Tibial artery (tissue), 4 donors: ENCODE data around the gene BORCS8.
A peak's percentile ranks its signal among the peaks of the same experiment; 100 is the strongest.

Experiments used
- DNase-seq, 2 donors: peaks; one replicate each; pipeline ENCODE4 v3.0.0-alpha.2; 2019
- H3K27ac ChIP-seq, 2 donors: fragments of 200-600 bp; sonication (generic) in 1 of 2; 1 replicate in 1 of 2; 2 replicates in 1 of 2; pipeline ENCODE4 v1.5.1; 2018 to 2019; ENCODE audit warnings: mild to moderate bottlenecking in 1 of 2
- H3K27me3 ChIP-seq, 2 donors: fragments of 200-600 bp; sonication (generic) in 1 of 2; one replicate each; pipeline versions ENCODE4 v1.5.1 to v1.6.0; 2016 to 2019
- H3K36me3 ChIP-seq, 3 donors: fragments of 200-600 bp; sonication (generic) in 2 of 3; one replicate each; pipeline ENCODE4 v1.5.1; 2016 to 2019; ENCODE audit warnings: mild to moderate bottlenecking in 2 of 3
- H3K4me1 ChIP-seq, 4 donors: fragments of 200-600 bp; sonication (generic) in 2 of 4; 1 replicate in 3 of 4; 2 replicates in 1 of 4; pipeline ENCODE4 v1.5.1; 2016 to 2019
- H3K4me3 ChIP-seq, 2 donors: fragments of 200-600 bp; sonication (generic) in 1 of 2; 1 replicate in 1 of 2; 2 replicates in 1 of 2; pipeline ENCODE4 v1.5.1; 2018 to 2019; ENCODE audit warnings: mild to moderate bottlenecking in 2 of 2
- H3K9me3 ChIP-seq, 3 donors: fragments of 200-600 bp; sonication (generic) in 1 of 3; one replicate each; pipeline ENCODE4 v1.5.1; 2016 to 2019
- CTCF ChIP-seq, 2 experiments: fragments of 200-600 bp in 1 of 2; fragments of 450-650 bp in 1 of 2; IDR thresholded peaks; one replicate each; pipeline ENCODE4 v1.5.1; 2017 to 2019; ENCODE audit warnings: antibody characterized with exemption in 2 of 2, mild to moderate bottlenecking in 1 of 2, moderate library complexity in 1 of 2
- intact Hi-C: fragments of 100-400 bp; cut with DNase I; formaldehyde crosslinking; loops from one replicate; pipeline ENCODE4 v1.15.0; 2023; ENCODE audit warnings: low total_unique reads

The BORCS8 gene

GRCh38 chr19:19170053-19170872, 21.7 kb downstream of the BORCS8 start, which contains the start of gene MEF2B:
Gene MEF2B, minus strand, starts transcription at chr19:19170263. Its CDS starts 19,528 bp downstream, at chr19:19150735.
- H3K4me1 ChIP-seq: peaks cover 0 to 16% (median 10%) of the 10 kb centered on the region in 4 donors
- no peak for TF ChIP-seq CTCF (IDR thresholded peaks at IDR 0.05)
- H3K27me3 ChIP-seq: peaks cover 0 to 5% of the 10 kb centered on the region in 2 donors
- no peaks in the 10 kb centered on the region for H3K9me3 ChIP-seq
- peaks cover 0 to 9% (median 0%) of the 10 kb centered on the region in 3 donors for H3K36me3 ChIP-seq
- DNase-seq: peak in 1 of 2 donors; percentile 47
- intact Hi-C loops: no loop called here
- no peak within 1 kb of the TSS for H3K27ac ChIP-seq
- H3K4me3 ChIP-seq: peak within 1 kb of the TSS in 1 of 2 donors; percentile 32

- no peak for TF ChIP-seq CTCF (IDR thresholded peaks at IDR 0.05)
- no peak overlapping the region for H3K4me3 ChIP-seq
- H3K27me3 ChIP-seq: peaks cover 0 to 5% of the 10 kb centered on the region in 2 donors
- H3K4me1 ChIP-seq: peaks cover 0 to 13% (median 10%) of the 10 kb centered on the region in 4 donors
- intact Hi-C loops: no loop called here
- DNase-seq: no peak
- H3K36me3 ChIP-seq: peaks cover 0 to 9% (median 0%) of the 10 kb centered on the region in 3 donors
- H3K27ac ChIP-seq: no peak overlapping the region
- no peaks in the 10 kb centered on the region for H3K9me3 ChIP-seq
Observed at GRCh38 chr19:19169236-19170052, 22.5 kb downstream of the BORCS8 start.

GRCh38 chr19:19167612-19168011, 24.3 kb downstream of the BORCS8 start:
- Histone ChIP-seq H3K4me1 (peaks cover 0 to 13% (median 10%) of the 10 kb centered on the region in 4 donors), H3K27me3 (peaks cover 0 to 5% of the 10 kb centered on the region in 2 donors), H3K4me3 (no peak overlapping the region), H3K9me3 (no peaks in the 10 kb centered on the region), H3K27ac (no peak overlapping the region), H3K36me3 (peaks cover 0 to 7% (median 0%) of the 10 kb centered on the region in 3 donors)
- no peak for TF ChIP-seq CTCF (IDR thresholded peaks at IDR 0.05)
- no peak for DNase-seq
- intact Hi-C loops: no loop called here

GRCh38 chr19:19165396-19165795, 26.6 kb downstream of the BORCS8 start:
- no peaks in the 10 kb centered on the region for H3K9me3 ChIP-seq
- peaks cover 0 to 8% (median 6%) of the 10 kb centered on the region in 4 donors for H3K4me1 ChIP-seq
- no peak for DNase-seq
- no peaks in the 10 kb centered on the region for H3K36me3 ChIP-seq
- intact Hi-C loops: no loop called here
- TF ChIP-seq CTCF (IDR thresholded peaks at IDR 0.05): no peak
- no peak overlapping the region for H3K27ac ChIP-seq
- no peak overlapping the region for H3K4me3 ChIP-seq
- H3K27me3 ChIP-seq: no peaks in the 10 kb centered on the region

- Histone ChIP-seq H3K36me3 (no peaks in the 10 kb centered on the region), H3K27ac (no peak overlapping the region), H3K4me1 (no peaks in the 10 kb centered on the region), H3K4me3 (no peak overlapping the region), H3K9me3 (no peaks in the 10 kb centered on the region), H3K27me3 (no peaks in the 10 kb centered on the region)
- DNase-seq: no peak
- intact Hi-C loops: no loop called here
- TF ChIP-seq CTCF (IDR thresholded peaks at IDR 0.05): no peak
Observed at GRCh38 chr19:19162495-19162894, 29.5 kb downstream of the BORCS8 start.
